ENCODE results near the gene SLC25A22.
A peak's percentile ranks its signal among the peaks of the same experiment; 100 is the strongest.

GRCh38 chr11:832529-833113 is 34.5 kb upstream of the SLC25A22 start, which contains the start of gene CD151:
- TF ChIP-seq POLR2A (IDR thresholded peaks at IDR 0.05; ENCODE audit: low read length) (peak; percentile 37; the same call in 1 of the 2 replicates), USF2 (IDR thresholded peaks at IDR 0.05) (no peak), RAD21 (conservative IDR thresholded peaks at IDR 0.05 in 1 of 2, IDR thresholded peaks at IDR 0.05 in 1 of 2) (no peak)

All from A549 (cell line).